Measurements from ENCODE around the gene MICU1. TPM values are rescaled to one million over a fixed set of nuclear protein-coding genes. Genes with fewer than 3 reads are reported as not detected.
"Not testable (repeated sequence)": the region's sequence is repeated elsewhere in the genome, so short reads cannot be mapped to it uniquely, and the experiment has no call there.

MICU1 gene
- total RNA-seq, 1 donor from 2014 or later, result 29.2 TPM

DNA sequence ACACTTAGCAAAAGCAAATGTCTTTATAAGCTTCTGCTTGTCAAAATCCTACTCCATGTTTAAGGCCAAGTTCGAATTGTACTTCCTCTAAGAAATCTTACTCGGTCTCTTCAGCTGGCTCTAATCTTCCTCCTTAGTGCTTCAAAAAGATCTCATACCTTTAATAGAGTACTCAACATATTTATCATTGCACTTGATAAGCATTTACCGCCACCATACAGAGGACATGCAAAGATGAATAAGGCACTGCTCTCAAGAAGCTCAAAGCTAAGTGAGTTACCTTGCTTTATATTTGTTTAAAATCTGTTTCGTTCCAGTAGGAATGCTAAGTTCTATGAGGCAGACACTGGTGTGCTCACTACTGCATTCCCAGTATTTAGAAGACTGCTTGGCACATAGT is 209.2 kb downstream of the MICU1 start:
- no peak overlapping the region for H3K4me3 ChIP-seq
- H3K4me1 ChIP-seq, result no peaks in the 10 kb centered on the region
- H3K9me3 ChIP-seq, result no peaks in the 10 kb centered on the region
- no peak for DNase-seq (ENCODE audit: extremely low spot score in 2 of 2)
- H3K27me3 ChIP-seq, result no peaks in the 10 kb centered on the region
- intact Hi-C loops (cut with DNase I), result no loop called here
- peaks cover 0 to 12% of the 10 kb centered on the region in 2 donors for H3K36me3 ChIP-seq
- H3K27ac ChIP-seq, result no peak overlapping the region
- TF ChIP-seq POLR2A (IDR thresholded peaks at IDR 0.05), result no peak
- TF ChIP-seq, protein P1, sequence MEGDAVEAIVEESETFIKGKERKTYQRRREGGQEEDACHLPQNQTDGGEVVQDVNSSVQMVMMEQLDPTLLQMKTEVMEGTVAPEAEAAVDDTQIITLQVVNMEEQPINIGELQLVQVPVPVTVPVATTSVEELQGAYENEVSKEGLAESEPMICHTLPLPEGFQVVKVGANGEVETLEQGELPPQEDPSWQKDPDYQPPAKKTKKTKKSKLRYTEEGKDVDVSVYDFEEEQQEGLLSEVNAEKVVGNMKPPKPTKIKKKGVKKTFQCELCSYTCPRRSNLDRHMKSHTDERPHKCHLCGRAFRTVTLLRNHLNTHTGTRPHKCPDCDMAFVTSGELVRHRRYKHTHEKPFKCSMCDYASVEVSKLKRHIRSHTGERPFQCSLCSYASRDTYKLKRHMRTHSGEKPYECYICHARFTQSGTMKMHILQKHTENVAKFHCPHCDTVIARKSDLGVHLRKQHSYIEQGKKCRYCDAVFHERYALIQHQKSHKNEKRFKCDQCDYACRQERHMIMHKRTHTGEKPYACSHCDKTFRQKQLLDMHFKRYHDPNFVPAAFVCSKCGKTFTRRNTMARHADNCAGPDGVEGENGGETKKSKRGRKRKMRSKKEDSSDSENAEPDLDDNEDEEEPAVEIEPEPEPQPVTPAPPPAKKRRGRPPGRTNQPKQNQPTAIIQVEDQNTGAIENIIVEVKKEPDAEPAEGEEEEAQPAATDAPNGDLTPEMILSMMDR (IDR thresholded peaks at IDR 0.05), result no peak
- TF ChIP-seq POLR2AphosphoS5 (IDR thresholded peaks at IDR 0.05; ENCODE audit: insufficient read depth in 1 of 2, low read depth in 1 of 2), result no peak

DNA sequence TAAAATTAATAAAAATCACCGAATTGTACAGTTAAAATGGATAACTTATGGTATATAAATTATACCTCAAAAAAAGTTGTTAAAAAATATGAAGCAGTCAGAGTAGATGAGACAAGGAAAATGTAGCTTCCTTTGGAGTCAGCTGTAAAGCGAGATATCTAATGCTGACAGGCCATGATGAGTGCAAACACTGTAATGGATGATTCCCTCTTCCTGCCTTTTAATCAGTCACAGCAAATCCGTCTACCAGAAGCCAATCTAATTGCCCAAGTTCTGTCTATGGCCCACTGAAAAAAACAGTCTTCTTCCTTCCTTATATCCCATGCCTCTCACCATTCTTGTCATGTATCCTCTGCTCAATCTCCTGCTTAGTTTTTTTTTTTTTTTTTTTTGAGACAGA is 211.2 kb downstream of the MICU1 start:
- H3K4me1 ChIP-seq, result no peaks in the 10 kb centered on the region
- H3K27me3 ChIP-seq, result no peaks in the 10 kb centered on the region
- H3K4me3 ChIP-seq, result no peak overlapping the region
- no peaks in the 10 kb centered on the region for H3K9me3 ChIP-seq
- H3K27ac ChIP-seq, result no peak overlapping the region
- no peak for DNase-seq (ENCODE audit: extremely low spot score in 2 of 2)
- TF ChIP-seq POLR2AphosphoS5 (IDR thresholded peaks at IDR 0.05; ENCODE audit: insufficient read depth in 1 of 2, low read depth in 1 of 2) (no peak), POLR2A (IDR thresholded peaks at IDR 0.05) (no peak)
- TF ChIP-seq, protein P1 (IDR thresholded peaks at IDR 0.05), result no peak
- intact Hi-C loops (cut with DNase I), result no loop called here
- peaks cover 0 to 1% of the 10 kb centered on the region in 2 donors for H3K36me3 ChIP-seq

DNA sequence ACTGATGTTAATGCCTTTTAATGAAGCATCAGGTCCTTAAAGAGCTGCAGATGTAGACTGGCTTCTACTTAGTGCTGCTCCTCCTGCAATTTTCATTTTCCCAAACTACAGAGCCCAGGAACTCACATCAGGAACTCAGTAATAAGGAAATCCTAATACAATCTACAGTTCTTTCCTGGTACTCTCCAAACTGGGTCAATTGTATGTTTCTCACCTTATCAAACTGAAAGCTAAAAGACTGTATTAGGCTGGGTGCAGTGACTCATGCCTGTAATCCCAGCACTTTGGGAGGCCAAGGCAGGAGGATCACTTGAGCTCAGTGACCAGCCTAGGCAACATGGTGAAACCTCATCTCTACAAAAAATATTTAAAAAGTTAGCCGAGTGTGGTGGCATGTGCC is 216.7 kb downstream of the MICU1 start:
- H3K27ac ChIP-seq, result no peak overlapping the region
- no peaks in the 10 kb centered on the region for H3K9me3 ChIP-seq
- H3K4me3 ChIP-seq, result no peak overlapping the region
- H3K27me3 ChIP-seq, result no peaks in the 10 kb centered on the region
- TF ChIP-seq POLR2A (IDR thresholded peaks at IDR 0.05) (no peak), POLR2AphosphoS5 (IDR thresholded peaks at IDR 0.05; ENCODE audit: insufficient read depth in 1 of 2, low read depth in 1 of 2) (no peak)
- TF ChIP-seq, protein P1 (IDR thresholded peaks at IDR 0.05), result no peak
- no peaks in the 10 kb centered on the region for H3K4me1 ChIP-seq
- intact Hi-C loops (cut with DNase I), result no loop called here
- peaks cover 0 to 9% of the 10 kb centered on the region in 2 donors for H3K36me3 ChIP-seq
- no peak for DNase-seq (ENCODE audit: extremely low spot score in 2 of 2)

DNA sequence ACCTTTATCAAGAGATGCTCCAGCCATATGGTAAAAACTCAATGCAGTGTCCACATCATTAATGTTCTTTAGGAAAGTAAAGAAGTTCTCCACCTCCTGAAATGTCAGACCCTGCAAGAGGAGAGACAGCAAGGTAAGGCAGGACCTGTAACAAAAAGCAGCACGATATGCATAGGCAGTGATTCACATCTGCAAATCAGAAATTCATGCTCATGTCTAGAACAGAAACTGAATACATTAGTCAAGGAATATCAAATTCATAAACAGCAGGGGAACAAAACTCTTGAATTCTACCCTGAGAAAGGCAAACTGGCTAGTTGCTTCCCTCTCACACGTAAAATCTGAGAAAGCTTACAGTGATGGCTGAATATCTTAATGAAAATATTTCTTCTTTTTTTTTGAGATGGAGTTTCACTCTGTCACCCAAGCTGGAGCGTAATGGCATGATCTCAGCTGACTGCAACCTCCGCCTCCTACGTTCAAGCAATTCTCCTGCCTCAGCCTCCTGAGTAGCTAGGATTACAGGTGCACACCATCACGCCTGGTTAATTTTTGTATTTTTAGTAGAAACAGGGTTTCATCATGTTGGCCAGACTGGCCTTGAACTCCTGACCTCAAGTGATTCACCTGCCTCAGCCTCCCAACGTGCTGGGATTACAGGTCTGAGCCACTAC is 217.8 kb downstream of the MICU1 start:
- Histone ChIP-seq H3K27me3 (no peaks in the 10 kb centered on the region), H3K27ac (no peak overlapping the region), H3K9me3 (no peaks in the 10 kb centered on the region), H3K4me3 (no peak overlapping the region), H3K36me3 (peaks cover 0 to 9% of the 10 kb centered on the region in 2 donors), H3K4me1 (no peaks in the 10 kb centered on the region)
- TF ChIP-seq POLR2AphosphoS5 (IDR thresholded peaks at IDR 0.05; ENCODE audit: insufficient read depth in 1 of 2, low read depth in 1 of 2) (no peak), POLR2A (IDR thresholded peaks at IDR 0.05) (no peak)
- TF ChIP-seq, protein P1 (IDR thresholded peaks at IDR 0.05), result no peak
- intact Hi-C loops (cut with DNase I), result no loop called here
- no peak for DNase-seq (ENCODE audit: extremely low spot score in 2 of 2)

DNA sequence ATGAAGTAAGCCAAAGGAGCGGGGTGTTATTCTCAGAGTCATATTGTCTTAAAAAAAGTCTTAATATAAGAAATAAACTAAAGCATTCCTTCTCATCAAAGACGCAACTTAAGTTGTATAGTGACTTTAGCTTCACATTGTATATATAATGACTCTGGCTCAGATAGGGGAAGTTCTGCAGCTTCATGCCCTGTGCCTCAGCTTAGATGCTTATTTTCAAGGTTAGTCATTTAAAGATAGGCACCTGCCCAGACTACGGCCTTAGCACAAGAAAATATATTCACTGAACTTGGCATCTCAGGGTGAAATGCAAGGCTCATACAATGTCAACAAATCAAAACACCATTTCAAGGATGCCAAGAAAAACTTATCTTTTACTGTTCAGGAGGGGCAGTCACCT is 218.4 kb downstream of the MICU1 start:
- H3K36me3 ChIP-seq, result peaks cover 0 to 9% of the 10 kb centered on the region in 2 donors
- H3K4me1 ChIP-seq, result no peaks in the 10 kb centered on the region
- H3K4me3 ChIP-seq, result no peak overlapping the region
- no peak overlapping the region for H3K27ac ChIP-seq
- intact Hi-C loops (cut with DNase I), result no loop called here
- no peak for DNase-seq (ENCODE audit: extremely low spot score in 2 of 2)
- H3K9me3 ChIP-seq, result no peaks in the 10 kb centered on the region
- TF ChIP-seq POLR2A (IDR thresholded peaks at IDR 0.05), result no peak
- no peak for TF ChIP-seq POLR2AphosphoS5 (IDR thresholded peaks at IDR 0.05; ENCODE audit: insufficient read depth in 1 of 2, low read depth in 1 of 2)
- TF ChIP-seq, protein P1 (IDR thresholded peaks at IDR 0.05), result no peak
- H3K27me3 ChIP-seq, result no peaks in the 10 kb centered on the region

DNA sequence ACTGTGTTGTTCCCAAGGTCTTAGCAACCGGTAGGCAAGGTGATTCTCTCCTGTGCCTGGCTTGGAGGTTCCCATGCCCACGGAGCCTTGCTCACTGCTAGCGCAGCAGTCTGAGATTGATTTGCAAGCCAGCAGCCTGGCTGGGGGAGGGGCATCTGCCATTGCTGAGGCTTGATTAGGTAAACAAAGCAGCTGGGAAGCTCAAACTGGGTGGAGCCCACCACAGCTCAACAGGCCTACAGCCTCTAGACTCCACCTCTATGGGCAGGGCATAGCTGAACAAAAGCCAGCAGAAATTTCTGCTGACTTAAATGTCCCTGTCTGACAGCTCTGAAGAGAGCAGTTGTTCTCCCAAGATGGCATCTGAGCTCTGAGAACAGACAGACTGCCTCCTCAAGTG is 230.3 kb downstream of the MICU1 start:
- DNase-seq (ENCODE audit: extremely low spot score in 2 of 2); intact Hi-C loops (cut with DNase I); H3K4me1 ChIP-seq; H3K9me3 ChIP-seq; H3K27me3 ChIP-seq; H3K4me3 ChIP-seq; H3K27ac ChIP-seq; H3K36me3 ChIP-seq: not testable (repeated sequence)
